HG03103 (cell line): ENCODE measurements around the gene PCNX2.

ENCODE experiments used
- ATAC-seq: cut with Tn5 transposase; IDR thresholded peaks from one replicate; pipeline ENCODE4 v1.9.1; 2021; ENCODE audit warnings: low read depth; ENCODE audit not compliant: unreplicated experiment

Gene PCNX2

GRCh38 chr1:233237647-233238046, 57.9 kb downstream of the PCNX2 start:
- ATAC-seq: no peak

GRCh38 chr1:233233508-233234040, 62.0 kb downstream of the PCNX2 start:
- ATAC-seq: no peak

- ATAC-seq: no peak
Observed at GRCh38 chr1:233230011-233230410, 65.5 kb downstream of the PCNX2 start.

- ATAC-seq: no peak
Observed at GRCh38 chr1:233229288-233229687, 66.2 kb downstream of the PCNX2 start.

- ATAC-seq: no peak
Observed at GRCh38 chr1:233227930-233228465, 67.5 kb downstream of the PCNX2 start.

GRCh38 chr1:233224311-233224710, 71.2 kb downstream of the PCNX2 start:
- no peak for ATAC-seq

GRCh38 chr1:233217832-233218231, 77.7 kb downstream of the PCNX2 start:
- ATAC-seq: no peak

GRCh38 chr1:233216009-233216408, 79.5 kb downstream of the PCNX2 start:
- no peak for ATAC-seq

GRCh38 chr1:233215135-233215760, 80.3 kb downstream of the PCNX2 start:
- ATAC-seq: no peak

GRCh38 chr1:233211595-233211994, 83.9 kb downstream of the PCNX2 start:
- ATAC-seq: no peak

GRCh38 chr1:233211106-233211505, 84.4 kb downstream of the PCNX2 start:
- ATAC-seq: no peak

- no peak for ATAC-seq
Observed at GRCh38 chr1:233209481-233209880, 86.0 kb downstream of the PCNX2 start.

- ATAC-seq: no peak
Observed at GRCh38 chr1:233208687-233209086, 86.8 kb downstream of the PCNX2 start.

- no peak for ATAC-seq
Observed at GRCh38 chr1:233197940-233198339, 97.6 kb downstream of the PCNX2 start.

GRCh38 chr1:233193741-233194140, 101.8 kb downstream of the PCNX2 start:
- ATAC-seq: no peak

- ATAC-seq: no peak
Observed at GRCh38 chr1:233190987-233191386, 104.5 kb downstream of the PCNX2 start.

GRCh38 chr1:233189526-233189925, 106.0 kb downstream of the PCNX2 start:
- no peak for ATAC-seq

- no peak for ATAC-seq
Observed at GRCh38 chr1:233188061-233188460, 107.5 kb downstream of the PCNX2 start.

- ATAC-seq: no peak
Observed at GRCh38 chr1:233183226-233184020, 112.1 kb downstream of the PCNX2 start.

GRCh38 chr1:233182587-233182986, 112.9 kb downstream of the PCNX2 start:
- no peak for ATAC-seq

GRCh38 chr1:233180641-233181364, 114.7 kb downstream of the PCNX2 start:
- no peak for ATAC-seq
